Activated T-helper 9 cell treated with anti-CD3 and anti-CD28 coated beads, Interleukin-2, amount 50 U/mL, for 16 hours (primary cell): ENCODE data around the gene INHBA.

Experiments used
- DNase-seq: peaks from one replicate; pipeline ENCODE4 v3.0.0-alpha.2; 2020; ENCODE audit warnings: low read depth

INHBA gene

GRCh38 chr7:41688906-41689305, 14.0 kb downstream of the INHBA start:
- DNase-seq: no peak

- no peak for DNase-seq
Measured at GRCh38 chr7:41688012-41688625, 14.8 kb downstream of the INHBA start.

GRCh38 chr7:41685684-41686083, 17.2 kb downstream of the INHBA start:
- no peak for DNase-seq

DNA sequence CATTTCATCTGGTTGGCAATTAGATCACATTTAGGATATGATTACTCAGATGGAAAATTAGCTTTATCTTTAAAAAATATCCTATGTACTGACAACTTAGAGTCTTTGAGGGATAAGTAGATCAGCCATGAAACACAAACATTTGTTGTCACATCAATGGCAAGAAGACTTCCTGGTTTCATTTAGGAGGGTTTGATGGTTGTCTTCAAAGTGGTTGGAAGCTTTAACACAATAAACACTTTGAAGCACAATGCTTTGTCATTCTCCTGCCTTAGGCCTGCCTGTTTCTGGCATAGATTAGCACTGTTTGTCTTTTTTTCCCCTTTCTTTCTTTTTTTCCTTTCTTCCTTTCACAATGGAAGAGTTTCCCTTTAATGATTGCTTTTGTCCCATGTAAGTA, 20.5 kb downstream of the INHBA start:
- DNase-seq: no peak

DNA sequence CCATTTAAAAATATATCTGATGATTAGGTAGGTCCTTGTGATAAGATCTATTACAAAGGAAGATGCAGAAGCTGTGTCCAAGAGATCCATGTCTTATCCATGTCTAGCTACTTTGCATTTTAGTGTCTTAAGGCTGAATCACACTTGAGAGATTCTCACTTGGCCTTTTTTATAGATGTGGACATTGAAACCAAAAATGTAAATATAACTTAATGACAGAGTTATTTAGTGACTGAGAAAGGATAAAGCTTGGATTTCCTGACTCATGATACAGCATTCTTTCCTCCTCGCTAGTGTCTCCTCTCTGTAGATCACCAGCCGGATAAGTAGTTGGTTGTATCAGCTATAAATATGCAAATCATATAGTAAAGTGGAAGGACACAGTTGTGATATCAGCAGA, 23.3 kb downstream of the INHBA start:
- no peak for DNase-seq

DNA sequence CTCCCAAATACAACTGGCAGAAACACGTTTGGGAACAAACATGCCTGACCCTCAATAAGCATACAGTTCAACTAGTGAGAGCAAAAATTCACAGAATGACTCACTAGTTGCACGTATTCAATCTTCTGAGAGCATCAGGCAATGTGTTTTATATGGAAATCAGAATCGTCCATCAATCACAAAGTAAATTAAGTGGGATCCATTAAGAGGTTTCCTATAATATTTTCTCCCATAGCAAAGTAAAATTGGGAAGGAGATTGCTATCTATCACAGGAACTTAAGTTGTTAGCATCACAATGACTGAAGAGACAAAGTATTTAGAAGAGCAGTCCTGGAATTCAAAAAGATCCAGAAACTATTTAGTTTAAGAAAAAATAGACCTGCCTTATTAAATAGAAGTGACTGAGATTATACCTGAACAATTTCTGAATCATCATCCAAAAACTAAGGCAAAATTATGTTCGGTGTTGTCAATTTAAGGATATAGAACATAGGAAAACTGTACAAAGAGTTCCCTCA, 28.3 kb downstream of the INHBA start:
- no peak for DNase-seq

GRCh38 chr7:41661596-41661995, 41.3 kb downstream of the INHBA start:
- DNase-seq: no peak

GRCh38 chr7:41659539-41659938, 43.4 kb downstream of the INHBA start:
- DNase-seq: no peak

GRCh38 chr7:41656366-41656765, 46.5 kb downstream of the INHBA start:
- no peak for DNase-seq

DNA sequence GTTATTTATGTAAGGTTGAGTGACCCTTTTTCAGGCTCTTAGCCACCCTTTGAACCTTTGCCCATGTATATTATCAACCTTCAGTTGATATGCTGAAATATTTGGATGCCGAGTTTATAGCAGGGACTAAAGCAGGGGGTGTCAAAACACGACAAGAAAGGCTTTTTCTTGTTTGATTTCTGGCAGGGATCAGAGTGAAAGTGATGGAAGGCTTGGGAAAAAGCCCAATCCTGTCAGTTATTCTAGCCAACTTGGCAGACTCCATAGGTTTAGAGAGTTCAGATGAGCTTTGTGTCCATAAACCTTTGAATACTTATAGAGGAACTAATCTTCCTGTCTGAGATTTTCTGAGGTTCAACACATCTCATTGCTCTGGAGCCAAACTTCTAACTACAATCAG, 47.5 kb downstream of the INHBA start:
- no peak for DNase-seq

GRCh38 chr7:41652267-41652666, 50.6 kb downstream of the INHBA start:
- DNase-seq: no peak

DNA sequence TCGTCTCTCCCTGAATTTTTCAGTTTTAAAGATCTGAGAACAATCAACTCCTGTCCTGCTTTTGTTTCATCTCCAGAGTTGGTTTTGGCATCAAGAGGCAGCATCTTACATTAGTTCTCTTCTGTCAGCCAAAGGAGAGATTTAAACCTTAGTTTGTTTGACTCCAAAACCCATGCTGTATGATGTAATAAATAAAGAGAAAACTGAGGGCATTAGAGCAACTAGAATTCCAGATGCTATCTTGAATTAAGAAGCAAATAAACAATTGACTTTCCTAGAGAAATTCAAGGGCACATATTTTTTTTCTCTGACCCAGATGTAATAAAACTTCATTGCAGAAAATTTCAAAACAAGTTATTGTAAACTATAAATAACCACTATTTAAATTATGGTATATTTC, 54.4 kb downstream of the INHBA start:
- DNase-seq: no peak

DNA sequence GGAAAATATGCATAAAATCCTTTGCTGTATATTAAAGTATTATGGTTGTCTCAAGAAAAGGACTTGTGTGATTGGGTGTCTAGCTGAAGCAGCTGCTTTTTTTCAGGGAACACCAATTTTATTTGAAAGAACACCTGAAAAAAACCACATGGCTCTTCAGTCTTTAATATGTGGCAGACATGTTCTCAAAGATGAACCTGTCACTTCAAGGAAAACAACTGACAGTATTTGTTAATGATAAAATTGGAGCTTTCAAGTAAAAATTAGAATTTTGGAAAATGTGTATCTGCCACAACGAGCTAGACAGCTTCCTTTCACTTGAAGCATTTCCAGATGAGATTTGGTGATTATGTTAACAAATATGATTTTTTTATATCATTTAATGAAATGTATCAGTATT, 59.3 kb downstream of the INHBA start:
- DNase-seq: no peak

GRCh38 chr7:41641665-41642014, 61.2 kb downstream of the INHBA start:
- no peak for DNase-seq

- no peak for DNase-seq
Measured at GRCh38 chr7:41641011-41641664, 61.8 kb downstream of the INHBA start.

DNA sequence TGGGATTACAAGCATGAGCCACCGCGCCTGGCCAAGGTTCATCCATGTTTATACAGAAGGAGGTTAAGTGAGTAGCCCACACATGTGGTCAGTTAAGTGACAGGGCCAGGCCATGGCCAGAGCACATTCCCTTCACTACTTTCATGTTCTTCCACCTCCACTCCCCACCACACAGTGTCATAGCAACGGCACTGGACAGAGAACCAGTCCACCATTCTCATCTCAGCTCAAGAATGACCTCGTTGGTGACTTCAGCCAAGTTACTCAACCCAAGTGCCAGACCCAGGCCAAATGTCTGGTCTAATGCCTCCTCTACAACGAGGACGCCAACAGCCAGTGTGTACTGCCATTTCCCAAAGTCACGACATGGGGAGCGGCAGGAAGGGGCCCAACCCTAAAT, 62.4 kb downstream of the INHBA start:
- DNase-seq: no peak

- DNase-seq: no peak
Measured at GRCh38 chr7:41637049-41637448, 65.8 kb downstream of the INHBA start.
